Umbilical cord (tissue), 2 donors: ENCODE measurements around the gene DGKQ. TPM values are rescaled to one million over a fixed set of nuclear protein-coding genes. Genes with fewer than 3 reads are reported as not detected.
"Not testable (repeated sequence)": the region's sequence is repeated elsewhere in the genome, so short reads cannot be mapped to it uniquely, and the experiment has no call there.

Source experiments
- DNase-seq: peaks from one replicate; pipeline ENCODE4 v3.0.0-alpha.2; 2015; ENCODE audit warnings: low spot score
- total RNA-seq: library from RNA; depleted of rRNA; stranded (reverse); fragments of >200 nt; gene quantifications from one replicate; pipeline ENCODE4 v1.2.3, GENCODE V29; 2014; ENCODE audit warnings: low replicate concordance; ENCODE audit not compliant: insufficient read depth

DGKQ gene
- total RNA-seq, 1 donor from 2014 or later: 5.3 TPM

DNA sequence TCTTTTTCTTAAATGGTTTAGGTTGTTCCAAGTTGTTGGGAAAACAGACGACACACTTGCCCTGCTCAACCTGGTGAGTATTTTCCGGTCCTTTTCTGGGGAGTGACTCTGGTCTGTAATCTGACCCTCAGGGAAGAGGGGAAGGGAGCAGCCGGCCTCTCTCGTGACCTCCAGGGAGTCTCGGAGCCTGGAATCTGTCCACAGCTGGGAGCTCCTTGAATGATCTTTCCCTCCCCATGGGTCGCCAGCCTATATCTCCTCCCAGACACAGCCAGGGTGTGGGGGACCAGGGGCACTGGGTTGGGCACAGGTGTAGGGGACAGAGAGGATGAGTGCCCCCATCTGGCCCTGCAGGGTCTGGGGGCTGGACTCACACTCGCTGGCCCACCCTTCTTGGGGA lies 22.2 kb downstream of the DGKQ start:
- DNase-seq: no peak

DNA sequence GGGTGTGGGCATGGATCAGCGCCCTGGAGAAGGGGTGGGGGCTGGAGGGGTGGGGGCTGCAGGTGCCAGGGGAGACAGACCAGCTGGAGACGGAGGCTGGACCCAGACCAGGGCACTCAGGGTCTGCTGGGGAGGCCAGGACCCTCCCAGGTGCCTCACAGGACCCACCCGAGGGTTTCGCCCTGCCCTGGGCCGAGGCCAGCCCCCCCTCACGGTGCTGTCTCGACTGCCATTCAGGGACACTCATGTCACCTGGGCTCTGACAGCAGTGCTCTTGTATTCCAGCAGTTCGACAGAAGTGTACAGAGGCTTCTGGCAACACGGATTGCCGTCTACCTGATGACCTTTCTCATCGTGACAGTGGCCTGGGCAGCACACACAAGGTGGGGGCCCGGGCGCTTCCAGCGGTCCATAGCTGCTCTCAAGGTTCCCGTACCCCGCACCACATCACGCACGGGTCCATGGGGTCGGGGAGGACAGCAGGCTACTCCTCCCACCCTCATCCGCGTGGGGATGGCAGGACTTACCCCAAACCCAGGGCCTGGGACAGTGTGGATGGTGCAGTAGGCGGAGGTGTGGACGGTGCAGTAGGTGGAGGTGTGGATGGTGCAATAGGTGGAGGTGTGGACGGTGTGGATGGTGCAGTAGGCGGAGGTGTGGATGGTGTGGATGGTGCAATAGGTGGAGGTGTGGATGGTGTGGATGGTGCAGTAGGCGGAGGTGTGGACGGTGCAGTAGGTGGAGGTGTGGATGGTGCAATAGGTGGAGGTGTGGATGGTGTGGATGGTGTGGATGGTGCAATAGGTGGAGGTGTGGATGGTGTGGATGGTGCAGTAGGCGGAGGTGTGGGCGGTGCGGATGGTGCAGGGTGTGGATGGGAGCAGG lies 23.0 kb downstream of the DGKQ start:
- no peak for DNase-seq

DNA sequence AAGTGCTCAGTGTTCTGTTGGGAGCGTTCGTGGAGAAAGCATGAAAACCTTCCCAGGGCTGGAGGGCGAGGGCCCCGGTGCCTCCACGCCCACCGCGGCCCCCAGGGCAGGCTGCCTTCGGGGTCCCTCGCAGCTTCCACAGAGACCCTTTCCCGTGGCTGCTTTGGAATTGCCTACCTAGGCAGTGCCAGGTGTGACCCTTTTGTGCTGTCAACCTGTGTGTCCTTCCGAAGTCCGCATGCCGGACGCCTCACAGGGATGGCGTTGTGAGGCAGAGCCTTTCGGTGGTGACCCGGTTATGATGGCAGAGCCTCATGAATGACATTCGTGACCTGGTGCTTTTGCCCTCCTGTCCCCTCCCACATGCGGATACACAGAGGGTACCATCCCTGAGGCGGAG lies 23.7 kb downstream of the DGKQ start:
- no peak for DNase-seq

DNA sequence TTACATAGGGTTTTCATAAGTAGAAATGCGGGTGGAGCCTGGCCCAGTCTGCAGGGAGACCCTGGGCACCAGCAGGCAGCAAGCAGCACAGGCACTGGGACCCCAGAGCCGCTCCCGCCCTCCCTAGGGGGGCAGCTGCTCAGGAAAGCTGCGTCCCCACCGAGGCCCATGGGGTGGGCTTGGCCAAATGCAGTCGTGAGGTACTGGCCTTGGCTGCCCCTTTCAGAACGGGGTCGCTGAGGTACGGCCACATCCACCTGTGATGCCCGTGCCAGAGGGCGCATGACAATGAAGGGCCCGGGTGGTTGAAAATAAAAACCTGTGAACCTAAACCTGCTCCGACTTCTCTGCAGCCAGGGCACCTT lies 24.5 kb downstream of the DGKQ start:
- no peak for DNase-seq

DNA sequence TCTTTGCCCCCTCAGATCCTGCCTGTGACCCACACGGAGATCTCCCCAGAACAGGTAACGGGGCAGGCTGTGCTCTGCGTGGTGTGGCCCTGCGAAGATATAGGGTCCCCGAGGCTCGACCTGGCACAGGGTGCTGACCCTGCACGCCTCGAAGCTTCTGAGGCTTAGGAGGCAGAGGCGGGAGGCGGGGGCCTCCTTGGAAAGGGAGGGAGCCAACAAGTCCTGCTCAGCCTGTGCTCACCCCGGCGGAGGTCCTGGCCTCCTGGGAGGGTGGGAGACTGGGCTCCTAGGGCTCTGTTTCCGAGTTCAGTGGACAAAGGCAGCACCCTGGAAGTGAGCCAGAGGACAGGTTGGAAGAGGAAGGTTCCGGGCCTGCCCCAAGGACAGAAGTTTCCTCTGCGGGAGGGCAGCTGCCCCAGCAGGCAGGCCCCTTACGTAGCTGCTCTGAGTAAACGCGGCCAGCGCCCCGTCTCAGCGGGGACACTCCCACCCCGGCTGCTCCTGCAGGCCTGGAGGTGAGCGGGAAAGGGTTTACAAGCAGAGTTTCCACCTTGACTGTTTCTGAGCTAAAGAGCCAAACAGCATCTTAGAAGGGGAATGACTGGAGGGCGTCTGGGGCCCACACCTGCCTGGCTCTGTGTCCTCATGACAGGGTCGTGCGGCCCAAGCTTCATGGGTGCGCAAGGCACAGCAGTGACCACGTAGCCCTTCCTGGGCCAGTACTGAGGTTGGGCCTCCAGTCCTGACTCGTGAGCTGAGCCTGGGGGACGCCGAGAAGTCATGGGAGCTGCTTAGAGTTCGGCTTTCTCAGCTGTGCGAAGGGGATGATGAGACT lies 25.1 kb downstream of the DGKQ start:
- no peak for DNase-seq

DNA sequence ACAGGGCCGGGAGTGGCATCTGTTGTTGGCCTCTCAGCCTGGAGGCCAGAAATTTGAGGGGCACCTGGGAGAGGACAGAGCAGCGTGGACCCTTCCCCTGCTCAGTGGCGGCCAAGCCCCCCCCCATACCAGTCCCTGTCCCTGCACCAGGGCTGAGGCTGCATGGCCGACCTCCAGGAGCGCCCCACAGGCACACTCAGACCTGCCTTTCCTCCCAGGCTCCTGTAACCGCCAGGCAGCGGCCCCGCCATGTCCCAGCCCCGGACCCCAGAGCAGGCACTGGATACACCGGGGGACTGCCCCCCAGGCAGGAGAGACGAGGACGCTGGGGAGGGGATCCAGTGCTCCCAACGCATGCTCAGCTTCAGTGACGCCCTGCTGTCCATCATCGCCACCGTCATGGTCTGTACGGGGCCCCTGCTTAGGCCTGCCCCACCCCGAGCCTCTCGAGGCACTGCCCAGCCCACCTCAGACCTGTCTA lies 25.8 kb downstream of the DGKQ start:
- no peak for DNase-seq

DNA sequence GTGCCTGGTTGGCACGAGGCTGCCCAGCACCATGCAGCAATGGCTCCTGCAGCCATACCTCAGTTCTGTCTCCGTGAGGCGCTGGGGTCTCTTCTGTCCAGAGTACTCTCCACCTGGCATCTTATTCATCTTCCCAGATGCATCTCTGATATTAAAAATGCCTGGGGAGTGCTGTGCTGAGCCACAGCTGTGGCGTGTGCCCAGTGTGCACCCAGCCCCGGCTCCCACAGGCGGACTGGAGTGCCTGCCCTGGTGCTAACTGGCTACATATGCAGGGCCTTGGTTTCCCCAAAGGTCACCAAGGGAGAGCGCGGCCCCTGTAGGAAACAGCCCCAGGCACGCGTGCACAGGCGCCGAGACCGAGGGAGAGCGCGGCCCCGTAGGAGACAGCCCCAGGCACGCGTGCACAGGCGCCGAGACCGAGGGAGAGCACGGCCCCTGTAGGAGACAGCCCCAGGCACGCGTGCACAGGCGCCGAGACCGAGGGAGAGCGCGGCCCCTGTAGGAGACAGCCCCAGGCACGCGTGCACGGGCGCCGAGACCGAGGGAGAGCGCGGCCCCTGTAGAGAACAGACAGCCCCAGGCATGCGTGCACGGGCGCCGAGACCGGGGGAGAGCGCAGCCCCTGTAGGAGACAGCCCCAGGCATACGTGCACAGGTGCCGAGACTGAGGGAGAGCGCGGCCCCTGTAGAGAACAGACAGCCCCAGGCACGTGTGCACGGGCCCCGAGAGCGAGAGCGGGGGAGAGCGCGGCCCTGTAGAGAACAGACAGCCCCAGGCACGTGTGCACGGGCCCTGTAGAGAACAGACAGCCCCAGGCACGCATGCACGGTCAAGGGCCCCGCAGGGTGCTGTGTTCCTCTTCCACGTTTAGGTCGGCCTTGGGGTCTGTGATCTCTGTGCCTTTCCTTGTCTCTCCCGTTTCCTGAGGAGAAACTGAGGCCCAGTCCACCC lies 26.6 kb downstream of the DGKQ start:
- no peak for DNase-seq

DNA sequence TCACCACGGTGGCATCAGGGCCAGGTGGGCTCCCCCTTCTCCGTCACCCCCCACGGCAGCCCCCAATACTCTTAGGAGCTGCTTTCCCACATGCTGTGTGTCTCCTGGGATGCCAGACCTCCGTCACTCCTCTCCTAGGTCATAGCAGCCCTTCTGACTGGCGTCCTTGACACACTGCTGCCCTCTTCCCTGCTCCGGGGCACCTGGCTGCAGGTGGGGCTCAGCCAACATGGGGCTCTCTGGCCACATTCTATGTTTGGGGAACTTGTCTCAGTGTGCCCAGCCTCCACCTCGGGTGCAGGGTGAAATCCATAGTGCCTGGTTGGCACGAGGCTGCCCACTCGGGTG lies 27.3 kb downstream of the DGKQ start:
- no peak for DNase-seq

DNA sequence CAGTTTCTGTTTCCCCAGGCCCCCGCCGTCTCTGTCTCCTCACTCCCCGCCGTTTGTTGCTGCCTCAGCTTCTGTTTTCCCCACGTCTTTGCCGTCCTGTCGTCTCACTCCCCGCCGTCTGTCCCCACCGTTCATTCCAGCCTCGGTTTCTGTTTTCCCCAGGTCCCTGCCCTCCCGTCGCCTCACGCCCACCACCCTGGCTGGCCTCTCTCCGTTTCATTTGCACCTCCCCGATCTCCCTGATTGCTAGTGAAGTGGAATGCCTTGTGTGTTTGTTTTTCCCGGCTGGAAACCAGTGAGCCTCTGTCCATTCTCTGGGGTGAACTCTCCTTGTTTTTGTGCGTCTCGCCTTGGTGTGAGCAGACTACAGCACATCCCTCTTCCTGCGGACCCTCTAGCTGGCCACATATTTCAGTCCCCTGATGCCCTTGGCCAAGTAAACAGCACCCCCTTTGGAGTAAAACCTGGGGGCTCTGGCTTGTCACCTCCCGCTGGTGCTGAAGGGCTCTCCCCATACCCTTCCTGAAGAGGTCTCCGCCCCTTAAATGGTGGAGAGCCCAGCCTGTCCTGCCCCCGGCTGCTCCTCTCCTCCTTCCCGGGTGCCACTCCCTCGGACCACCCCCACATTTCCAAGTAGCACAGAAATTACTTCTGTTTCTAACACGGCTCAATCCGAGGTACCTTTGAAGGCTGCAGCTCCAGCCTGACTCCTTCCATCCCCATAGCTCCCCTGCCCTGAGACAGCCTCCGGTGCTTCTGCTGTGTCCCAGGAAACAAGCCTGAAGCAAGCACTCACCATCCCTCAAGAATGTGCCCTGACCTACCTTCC lies 27.9 kb downstream of the DGKQ start:
- no peak for DNase-seq

DNA sequence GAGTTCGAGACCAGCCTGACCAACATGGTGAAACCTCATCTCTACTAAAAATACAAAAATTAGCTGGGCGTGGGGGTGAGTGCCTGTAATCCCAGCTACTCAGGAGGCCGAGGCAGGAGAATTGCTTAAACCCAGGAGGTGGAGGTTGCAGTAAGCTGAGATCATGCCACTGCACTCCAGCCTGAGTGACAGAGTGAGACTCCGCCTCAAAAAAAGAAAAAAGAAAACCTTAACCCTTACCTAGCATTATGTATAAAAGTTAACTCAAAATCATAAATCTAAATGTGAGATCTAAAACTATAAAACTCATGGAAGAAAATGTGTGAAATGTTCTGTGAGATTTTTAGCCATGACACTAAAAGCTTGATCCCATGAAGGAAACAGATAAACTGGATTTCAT lies 33.9 kb downstream of the DGKQ start:
- DNase-seq: not testable (repeated sequence)

DNA sequence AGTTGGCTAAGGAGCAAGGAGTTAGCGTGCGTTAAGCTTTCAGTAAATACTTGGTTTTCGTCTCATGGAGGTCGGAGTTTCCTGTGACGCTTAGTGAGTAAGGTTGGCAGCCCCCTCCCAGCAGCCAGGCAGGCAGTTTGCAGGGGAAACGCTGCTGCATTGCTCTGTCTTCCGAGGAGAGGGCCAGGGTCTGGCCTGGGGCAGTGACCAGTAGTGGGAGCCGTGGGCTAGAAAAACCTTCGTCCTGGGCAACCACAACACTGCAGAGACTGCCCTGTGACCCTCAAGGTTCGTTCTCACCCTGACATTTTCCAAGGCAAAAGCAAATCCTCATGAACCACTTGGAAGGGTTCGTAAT lies 40.7 kb downstream of the DGKQ start:
- DNase-seq: no peak

DNA sequence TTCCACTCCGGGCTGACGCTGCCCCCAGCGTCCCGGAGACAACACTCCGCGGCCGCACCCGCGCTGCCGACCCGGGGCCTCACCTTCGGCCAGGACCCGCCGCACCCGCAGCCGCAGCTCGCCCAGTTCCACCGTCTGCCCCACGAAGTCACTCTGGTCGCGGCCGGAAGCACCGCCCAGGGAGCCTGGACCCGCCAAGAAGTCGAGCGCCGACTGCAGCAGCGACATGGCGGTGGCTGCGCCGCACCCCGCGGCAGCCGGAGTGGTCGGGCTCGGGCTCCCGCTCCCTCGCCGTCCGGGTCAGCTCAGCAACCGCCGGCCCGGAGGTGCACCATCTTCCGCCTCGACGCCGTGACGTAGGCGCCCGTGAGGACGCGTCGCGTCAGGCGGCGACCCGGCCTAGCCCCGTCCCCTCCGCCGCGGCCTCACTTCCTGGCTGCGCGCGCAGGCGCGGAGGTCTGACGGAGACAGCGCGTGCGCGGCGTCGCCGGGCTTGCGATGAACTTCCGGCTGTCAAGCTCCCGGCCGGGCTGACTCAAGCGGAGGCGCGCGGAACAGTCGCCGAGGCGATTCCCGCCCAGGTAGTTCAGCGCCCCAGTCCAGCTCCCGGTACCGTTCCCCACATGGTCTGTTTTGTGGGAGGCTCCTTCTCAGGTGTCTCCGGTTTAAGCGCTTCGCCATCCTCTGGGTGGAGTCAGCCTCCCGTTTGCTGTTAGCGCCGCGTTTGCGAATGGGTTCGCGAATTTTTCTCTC lies 41.2 kb downstream of the DGKQ start, which contains the start of the genes GAK and TMEM175:
Gene GAK (minus strand): TSS at position 357 of the 753 bp plus-strand sequence. CDS start 129 bp downstream, at position 228.
Gene TMEM175 (plus strand): TSS at position 501 of the 753 bp plus-strand sequence. CDS start 15,280 bp downstream, outside the sequence.
- peak; percentile 96 for DNase-seq

DNA sequence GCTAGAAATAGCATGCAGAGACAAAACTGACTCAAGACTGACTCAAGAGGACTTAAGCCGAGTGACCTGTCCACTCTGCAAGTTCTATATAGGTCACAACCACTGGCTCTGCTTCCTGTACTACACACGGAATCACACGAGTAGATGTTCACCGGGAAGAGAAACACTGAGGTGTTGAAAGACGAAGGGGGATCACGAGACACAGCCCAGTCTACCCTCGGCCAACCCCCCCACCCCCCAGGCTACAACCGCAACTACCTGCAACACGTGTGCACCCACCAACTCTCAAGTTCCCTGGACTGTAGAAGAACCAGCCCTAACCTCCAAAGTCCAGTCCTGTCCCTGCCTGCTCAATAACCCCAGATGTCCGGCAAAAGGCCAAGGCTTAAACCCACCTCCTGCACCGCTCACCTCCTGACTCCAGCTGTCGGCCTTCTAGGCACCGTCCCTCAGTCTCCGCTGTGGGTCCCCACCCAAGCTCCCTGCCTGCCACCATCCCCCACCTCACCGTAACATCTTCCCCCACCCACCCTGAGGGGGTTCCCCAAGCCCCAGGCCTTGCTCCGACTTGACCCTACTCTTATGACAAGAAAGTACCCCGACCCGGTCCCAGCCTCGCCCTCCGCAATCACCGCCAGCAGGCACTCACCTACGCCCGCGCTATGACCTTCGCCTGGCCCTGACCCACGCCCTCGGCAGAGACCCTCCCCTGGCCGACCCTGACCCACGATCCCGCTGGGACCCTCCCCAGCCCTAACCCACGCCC lies 42.0 kb downstream of the DGKQ start:
- DNase-seq: no peak

DNA sequence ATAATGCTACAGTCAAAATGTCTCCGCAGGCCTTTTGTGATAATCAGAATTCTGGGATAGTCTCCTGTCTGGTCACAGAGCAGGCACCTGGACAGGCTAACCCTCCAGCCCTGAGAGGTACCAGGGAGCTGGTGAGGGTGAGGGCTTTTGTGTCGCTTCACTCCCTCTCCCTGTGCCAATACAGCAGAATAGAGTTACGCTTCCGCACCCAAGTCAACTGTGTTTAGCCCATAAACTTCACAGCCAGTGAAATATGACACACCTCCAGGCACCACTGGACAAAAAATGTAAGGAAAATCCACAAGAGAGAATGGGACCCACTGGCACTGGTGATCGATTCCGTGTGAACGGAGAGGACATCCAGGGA lies 42.6 kb downstream of the DGKQ start:
- DNase-seq: no peak

DNA sequence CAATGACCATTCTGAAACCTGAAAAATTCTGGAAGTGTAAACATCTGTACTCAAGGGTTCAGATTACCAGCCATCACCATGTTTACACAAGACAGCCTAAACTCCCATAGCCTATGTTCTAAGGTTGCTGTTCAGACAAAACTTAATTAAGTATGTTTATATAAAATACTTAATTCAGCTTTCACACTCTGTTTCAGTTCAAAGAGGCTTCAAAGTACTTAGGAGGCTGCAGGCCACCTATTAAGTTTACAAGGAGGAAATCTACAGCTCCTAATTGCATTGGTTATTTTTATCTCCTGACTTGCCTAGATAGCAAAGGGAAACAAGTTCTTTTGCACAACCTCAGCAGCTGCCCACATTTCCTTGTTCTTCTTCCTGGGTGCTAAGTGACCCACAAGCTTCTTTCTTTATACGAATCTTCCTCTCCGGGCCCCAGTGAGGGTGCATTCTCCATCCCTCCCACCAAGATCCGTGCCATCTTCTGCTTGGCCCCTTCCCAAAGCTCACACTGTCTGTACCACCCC lies 43.3 kb downstream of the DGKQ start:
- no peak for DNase-seq

DNA sequence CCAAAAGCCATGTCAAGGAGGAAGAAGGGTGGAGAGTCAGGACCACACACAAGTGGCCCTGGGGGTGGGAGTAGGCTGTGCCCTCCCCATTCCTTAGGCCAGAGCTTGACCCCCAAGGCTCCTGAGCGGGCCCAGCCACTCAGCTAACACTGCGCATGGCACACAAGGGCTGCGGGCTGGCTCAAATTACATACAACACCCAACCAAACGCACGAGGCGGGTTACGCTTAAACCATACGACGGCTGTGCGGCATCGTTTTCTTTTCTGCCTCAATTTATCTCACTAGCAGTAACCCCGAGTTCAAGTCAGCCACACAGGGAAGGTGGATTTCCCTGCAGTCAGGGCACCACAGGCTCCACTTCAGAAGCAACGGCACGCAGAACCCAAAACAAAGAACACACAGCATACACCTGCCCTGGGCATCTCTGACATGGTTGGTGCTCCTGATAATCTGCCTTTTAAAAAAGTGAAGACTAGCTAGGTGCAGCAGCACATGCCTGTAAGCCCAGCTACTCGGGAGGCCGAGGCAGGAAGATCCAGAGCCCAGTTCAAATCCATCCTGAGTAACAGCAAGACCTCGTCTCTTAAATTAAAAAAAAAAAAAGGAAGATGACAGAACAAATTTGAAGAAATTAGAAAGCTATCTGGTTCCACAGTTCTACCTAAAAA lies 44.1 kb downstream of the DGKQ start:
- DNase-seq: no peak

DNA sequence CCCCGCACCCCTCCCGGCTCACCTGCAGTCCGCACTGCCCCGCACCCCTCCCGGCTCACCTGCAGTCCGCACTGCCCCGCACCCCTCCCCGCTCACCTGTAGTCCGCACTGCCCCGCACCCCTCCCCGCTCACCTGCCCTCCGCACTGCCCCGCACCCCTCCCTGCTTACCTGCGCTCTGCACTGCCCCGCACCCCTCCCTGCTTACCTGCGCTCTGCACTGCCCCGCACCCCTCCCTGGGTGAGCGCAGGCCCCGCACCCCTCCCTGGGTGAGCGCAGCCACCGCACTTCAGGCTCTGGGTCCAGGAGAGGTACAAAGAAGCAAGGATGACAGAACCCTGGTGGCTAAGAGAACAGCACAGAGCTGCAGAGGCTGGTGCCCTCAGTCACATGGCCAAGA lies 45.8 kb downstream of the DGKQ start:
- DNase-seq: not testable (repeated sequence)

DNA sequence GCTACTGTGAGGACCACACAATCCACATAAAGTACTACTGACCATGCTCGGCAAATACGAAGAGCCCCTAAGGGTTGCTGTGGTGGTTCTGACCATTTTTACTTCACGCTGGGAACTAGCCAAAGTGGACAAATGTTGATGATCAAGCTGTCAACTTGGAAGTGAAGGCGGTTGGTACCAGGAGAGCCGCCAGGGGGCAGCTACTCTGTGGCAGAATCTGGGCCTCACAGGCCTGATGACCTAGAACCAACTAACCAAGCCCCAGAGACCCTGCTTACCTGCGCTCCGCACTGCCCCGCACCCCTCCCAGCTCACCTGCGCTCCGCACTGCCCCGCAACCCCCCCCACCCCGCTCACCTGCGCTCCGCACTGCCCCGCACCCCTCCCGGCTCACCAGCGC lies 46.8 kb downstream of the DGKQ start:
- DNase-seq: no peak
